Measurements from ENCODE around the gene GRK3.

GRK3 gene

GRCh38 chr22:25680051-25680450 is 115.6 kb downstream of the GRK3 start:
- no peak overlapping the region for H3K27ac ChIP-seq (ENCODE audit: low read depth, low read length)
- no peaks in the 10 kb centered on the region for H3K79me1 ChIP-seq (ENCODE audit: low read length)
- no peak overlapping the region for H3K23ac ChIP-seq (ENCODE audit: low read length)
- no peaks in the 10 kb centered on the region for H3K27me3 ChIP-seq (ENCODE audit: insufficient read depth, low read length)
- no peak overlapping the region for H2AK5ac ChIP-seq (ENCODE audit: low read length)
- H2BK5ac ChIP-seq (ENCODE audit: low read depth, low read length, poor library complexity), result no peak overlapping the region
- DNase-seq, result no peak
- H3K4me2 ChIP-seq (ENCODE audit: low read length), result no peak overlapping the region
- H4K12ac ChIP-seq (ENCODE audit: low read depth, low read length), result no peak overlapping the region
- no peak overlapping the region for H3K14ac ChIP-seq (ENCODE audit: low read length)
- H3K9ac ChIP-seq (ENCODE audit: low read length), result no peak overlapping the region
- H3K4me1 ChIP-seq (ENCODE audit: control insufficient read depth in 1 of 2, insufficient read depth in 2 of 2, low read length in 2 of 2), result no peaks in the 10 kb centered on the region
- H4K91ac ChIP-seq (ENCODE audit: low read depth, low read length), result no peak overlapping the region
- no peak overlapping the region for H4K8ac ChIP-seq (ENCODE audit: low read depth, low read length)
- H3K79me2 ChIP-seq (ENCODE audit: control insufficient read depth, insufficient read depth, low read length, poor library complexity), result no peaks in the 10 kb centered on the region
- no CpG with 5 or more reads among the region's 2 CpGs for WGBS (ENCODE audit: extremely low coverage, insufficient coverage, insufficient read length)
- no peak overlapping the region for H3K4ac ChIP-seq (ENCODE audit: low read depth, low read length)
- no peak overlapping the region for H2BK120ac ChIP-seq (ENCODE audit: insufficient read depth, low read length, poor library complexity)
- no peak overlapping the region for H2BK12ac ChIP-seq (ENCODE audit: low read length)
- no peak overlapping the region for H2AFZ ChIP-seq (ENCODE audit: insufficient read depth, low read length, poor library complexity)
- peaks cover 1% of the 10 kb centered on the region for H3K9me3 ChIP-seq (ENCODE audit: insufficient read depth, low read depth, low read length)
- H3K4me3 ChIP-seq (ENCODE audit: low read depth, low read length), result no peak overlapping the region
- H3K18ac ChIP-seq (ENCODE audit: low read length), result no peak overlapping the region
- H3K36me3 ChIP-seq (ENCODE audit: control insufficient read depth in 1 of 2, insufficient read depth in 2 of 2, low read length in 2 of 2), result peaks cover 0 to 4% of the 10 kb centered on the region in 2 experiments

GRCh38 chr22:25680956-25681355 is 116.5 kb downstream of the GRK3 start:
- Histone ChIP-seq H2AK5ac (ENCODE audit: low read length) (no peak overlapping the region), H3K23ac (ENCODE audit: low read length) (no peak overlapping the region), H3K4me1 (ENCODE audit: control insufficient read depth in 1 of 2, insufficient read depth in 2 of 2, low read length in 2 of 2) (no peaks in the 10 kb centered on the region), H4K8ac (ENCODE audit: low read depth, low read length) (no peak overlapping the region), H3K9me3 (ENCODE audit: insufficient read depth, low read depth, low read length) (peaks cover 1% of the 10 kb centered on the region), H3K9ac (ENCODE audit: low read length) (no peak overlapping the region), H3K4me2 (ENCODE audit: low read length) (no peak overlapping the region), H2BK5ac (ENCODE audit: low read depth, low read length, poor library complexity) (no peak overlapping the region), H3K4ac (ENCODE audit: low read depth, low read length) (no peak overlapping the region), H3K14ac (ENCODE audit: low read length) (no peak overlapping the region), H3K36me3 (ENCODE audit: control insufficient read depth in 1 of 2, insufficient read depth in 2 of 2, low read length in 2 of 2) (peaks cover 0 to 4% of the 10 kb centered on the region in 2 experiments), H3K18ac (ENCODE audit: low read length) (no peak overlapping the region), H3K27ac (ENCODE audit: low read depth, low read length) (no peak overlapping the region), H3K79me1 (ENCODE audit: low read length) (no peaks in the 10 kb centered on the region), H4K91ac (ENCODE audit: low read depth, low read length) (no peak overlapping the region), H3K79me2 (ENCODE audit: control insufficient read depth, insufficient read depth, low read length, poor library complexity) (no peaks in the 10 kb centered on the region), H3K27me3 (ENCODE audit: insufficient read depth, low read length) (no peaks in the 10 kb centered on the region), H2BK12ac (ENCODE audit: low read length) (peak overlapping the region; percentile 44), H4K12ac (ENCODE audit: low read depth, low read length) (no peak overlapping the region), H2BK120ac (ENCODE audit: insufficient read depth, low read length, poor library complexity) (no peak overlapping the region), H3K4me3 (ENCODE audit: low read depth, low read length) (no peak overlapping the region), H2AFZ (ENCODE audit: insufficient read depth, low read length, poor library complexity) (no peak overlapping the region)
- DNase-seq, result peak in 1 of 2 donors; percentile 44
- no CpG with 5 or more reads among the region's 6 CpGs for WGBS (ENCODE audit: extremely low coverage, insufficient coverage, insufficient read length)

GRCh38 chr22:25682109-25682508 is 117.6 kb downstream of the GRK3 start:
- no peak overlapping the region for H3K4me2 ChIP-seq (ENCODE audit: low read length)

GRCh38 chr22:25688627-25689026 is 124.2 kb downstream of the GRK3 start:
- peak; percentile 26 to 77 for DNase-seq
- Histone ChIP-seq H3K79me2 (ENCODE audit: control insufficient read depth, insufficient read depth, low read length, poor library complexity) (no peaks in the 10 kb centered on the region), H3K23ac (ENCODE audit: low read length) (no peak overlapping the region), H2AFZ (ENCODE audit: insufficient read depth, low read length, poor library complexity) (no peak overlapping the region), H3K4me2 (ENCODE audit: low read length) (no peak overlapping the region), H2AK5ac (ENCODE audit: low read length) (no peak overlapping the region), H4K8ac (ENCODE audit: low read depth, low read length) (no peak overlapping the region), H2BK12ac (ENCODE audit: low read length) (no peak overlapping the region), H3K9me3 (ENCODE audit: insufficient read depth, low read depth, low read length) (no peaks in the 10 kb centered on the region), H3K27ac (ENCODE audit: low read depth, low read length) (no peak overlapping the region), H3K79me1 (ENCODE audit: low read length) (no peaks in the 10 kb centered on the region), H3K9ac (ENCODE audit: low read length) (no peak overlapping the region), H3K4me3 (ENCODE audit: low read depth, low read length) (no peak overlapping the region), H2BK5ac (ENCODE audit: low read depth, low read length, poor library complexity) (no peak overlapping the region), H3K4ac (ENCODE audit: low read depth, low read length) (no peak overlapping the region), H3K4me1 (ENCODE audit: control insufficient read depth in 1 of 2, insufficient read depth in 2 of 2, low read length in 2 of 2) (no peaks in the 10 kb centered on the region), H3K14ac (ENCODE audit: low read length) (no peak overlapping the region), H4K91ac (ENCODE audit: low read depth, low read length) (no peak overlapping the region), H3K18ac (ENCODE audit: low read length) (no peak overlapping the region), H3K36me3 (ENCODE audit: control insufficient read depth in 1 of 2, insufficient read depth in 2 of 2, low read length in 2 of 2) (no peaks in the 10 kb centered on the region), H2BK120ac (ENCODE audit: insufficient read depth, low read length, poor library complexity) (no peak overlapping the region), H4K12ac (ENCODE audit: low read depth, low read length) (no peak overlapping the region), H3K27me3 (ENCODE audit: insufficient read depth, low read length) (no peaks in the 10 kb centered on the region)
- WGBS (ENCODE audit: extremely low coverage, insufficient coverage, insufficient read length), result no CpG with 5 or more reads among the region's 5 CpGs

More at GRCh38 chr22:25682109-25682508, 117.6 kb downstream of the GRK3 start:
- peaks cover 0 to 4% of the 10 kb centered on the region in 2 experiments for H3K36me3 ChIP-seq (ENCODE audit: control insufficient read depth in 1 of 2, insufficient read depth in 2 of 2, low read length in 2 of 2)
- H3K18ac ChIP-seq (ENCODE audit: low read length), result no peak overlapping the region
- H4K91ac ChIP-seq (ENCODE audit: low read depth, low read length), result no peak overlapping the region
- DNase-seq, result no peak
- no peak overlapping the region for H2AK5ac ChIP-seq (ENCODE audit: low read length)
- H2BK5ac ChIP-seq (ENCODE audit: low read depth, low read length, poor library complexity), result no peak overlapping the region
- no peak overlapping the region for H2BK120ac ChIP-seq (ENCODE audit: insufficient read depth, low read length, poor library complexity)
- H3K14ac ChIP-seq (ENCODE audit: low read length), result no peak overlapping the region
- no peaks in the 10 kb centered on the region for H3K4me1 ChIP-seq (ENCODE audit: control insufficient read depth in 1 of 2, insufficient read depth in 2 of 2, low read length in 2 of 2)
- H2BK12ac ChIP-seq (ENCODE audit: low read length), result no peak overlapping the region
- H3K9ac ChIP-seq (ENCODE audit: low read length), result no peak overlapping the region
- H3K79me2 ChIP-seq (ENCODE audit: control insufficient read depth, insufficient read depth, low read length, poor library complexity), result no peaks in the 10 kb centered on the region
- no peak overlapping the region for H4K12ac ChIP-seq (ENCODE audit: low read depth, low read length)
- no peaks in the 10 kb centered on the region for H3K79me1 ChIP-seq (ENCODE audit: low read length)
- no CpG with 5 or more reads among the region's 3 CpGs for WGBS (ENCODE audit: extremely low coverage, insufficient coverage, insufficient read length)
- no peak overlapping the region for H3K27ac ChIP-seq (ENCODE audit: low read depth, low read length)
- no peak overlapping the region for H2AFZ ChIP-seq (ENCODE audit: insufficient read depth, low read length, poor library complexity)
- H3K4ac ChIP-seq (ENCODE audit: low read depth, low read length), result no peak overlapping the region
- H4K8ac ChIP-seq (ENCODE audit: low read depth, low read length), result no peak overlapping the region
- peaks cover 1% of the 10 kb centered on the region for H3K9me3 ChIP-seq (ENCODE audit: insufficient read depth, low read depth, low read length)
- H3K27me3 ChIP-seq (ENCODE audit: insufficient read depth, low read length), result no peaks in the 10 kb centered on the region
- H3K23ac ChIP-seq (ENCODE audit: low read length), result no peak overlapping the region
- H3K4me3 ChIP-seq (ENCODE audit: low read depth, low read length), result no peak overlapping the region

All from trophoblast cell (in vitro differentiated cells and primary cell).